ENCODE data around the gene TP53I13.
A peak's percentile ranks its signal among the peaks of the same experiment; 100 is the strongest.

The TP53I13 gene

DNA sequence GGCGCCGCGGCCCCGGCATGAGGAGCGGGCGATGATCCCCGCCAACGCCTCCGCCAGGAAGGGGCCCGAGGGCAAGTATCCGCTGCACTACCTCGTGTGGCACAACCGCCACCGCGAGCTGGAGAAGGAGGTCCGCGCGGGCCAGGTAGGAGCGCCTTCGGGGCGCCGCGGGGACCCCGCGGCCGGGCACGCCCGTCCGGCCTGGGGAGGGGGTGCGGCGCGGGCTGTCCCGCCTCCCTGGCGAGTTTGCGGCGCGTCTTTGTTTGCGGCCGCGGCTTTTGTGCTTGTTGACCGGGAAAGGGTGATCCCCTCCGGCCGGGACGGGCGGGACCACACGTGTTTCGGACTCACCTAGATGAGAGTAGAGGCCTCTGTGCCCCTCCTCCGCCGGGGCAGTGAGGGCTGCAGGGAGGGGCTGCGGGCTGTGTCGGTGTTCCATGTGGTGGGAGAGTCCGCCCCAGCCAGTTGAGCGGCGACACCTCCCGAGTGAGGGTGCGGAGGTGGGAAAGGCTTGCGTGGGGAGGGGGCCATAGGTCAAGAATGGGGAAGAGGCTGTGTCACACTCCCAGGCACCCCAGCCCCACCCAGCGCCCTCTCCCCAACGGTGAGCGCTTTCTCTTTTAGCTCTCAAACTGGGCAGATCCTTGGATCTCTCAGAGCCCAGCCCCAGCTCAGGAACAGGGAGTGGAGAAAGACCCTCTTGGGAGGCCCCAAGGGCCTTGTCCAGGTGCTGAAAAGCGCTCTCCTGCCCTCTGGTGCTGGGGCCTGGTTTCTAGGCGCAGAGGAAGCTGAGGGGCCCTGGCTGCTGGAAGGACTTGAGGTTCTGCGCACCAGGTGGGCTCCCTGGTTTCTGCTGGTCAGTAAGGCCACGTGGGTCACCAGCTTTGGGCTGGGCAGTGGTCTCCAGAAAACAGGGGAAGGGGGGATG lies 25.4 kb downstream of the TP53I13 start (continued):
- TF ChIP-seq, protein P1, sequence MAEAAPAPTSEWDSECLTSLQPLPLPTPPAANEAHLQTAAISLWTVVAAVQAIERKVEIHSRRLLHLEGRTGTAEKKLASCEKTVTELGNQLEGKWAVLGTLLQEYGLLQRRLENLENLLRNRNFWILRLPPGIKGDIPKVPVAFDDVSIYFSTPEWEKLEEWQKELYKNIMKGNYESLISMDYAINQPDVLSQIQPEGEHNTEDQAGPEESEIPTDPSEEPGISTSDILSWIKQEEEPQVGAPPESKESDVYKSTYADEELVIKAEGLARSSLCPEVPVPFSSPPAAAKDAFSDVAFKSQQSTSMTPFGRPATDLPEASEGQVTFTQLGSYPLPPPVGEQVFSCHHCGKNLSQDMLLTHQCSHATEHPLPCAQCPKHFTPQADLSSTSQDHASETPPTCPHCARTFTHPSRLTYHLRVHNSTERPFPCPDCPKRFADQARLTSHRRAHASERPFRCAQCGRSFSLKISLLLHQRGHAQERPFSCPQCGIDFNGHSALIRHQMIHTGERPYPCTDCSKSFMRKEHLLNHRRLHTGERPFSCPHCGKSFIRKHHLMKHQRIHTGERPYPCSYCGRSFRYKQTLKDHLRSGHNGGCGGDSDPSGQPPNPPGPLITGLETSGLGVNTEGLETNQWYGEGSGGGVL (tag by site-specific recombination; IDR thresholded peaks at IDR 0.05) = peak; percentile 92
- no peak for TF ChIP-seq ZNF707 (tag by site-specific recombination; IDR thresholded peaks at IDR 0.05)
- 0 out of 2 replicates have a peak, but pooled peaks have one; percentile 30 for TF ChIP-seq ZEB2 (tag by site-specific recombination; IDR thresholded peaks at IDR 0.05)
- no peak for TF ChIP-seq ZNF621 (tag by site-specific recombination; IDR thresholded peaks at IDR 0.05)
- peak; percentile 56; the same call in 1 of the 2 replicates for TF ChIP-seq KLF7 (tag by site-specific recombination; IDR thresholded peaks at IDR 0.05; ENCODE audit: borderline replicate concordance)
- peak; percentile 62; the same call in 1 of the 2 replicates for TF ChIP-seq KLF8 (tag by site-specific recombination; IDR thresholded peaks at IDR 0.05)
- TF ChIP-seq ZNF341 (tag by site-specific recombination; IDR thresholded peaks at IDR 0.05; ENCODE audit: low read depth) = peak; percentile 95
- TF ChIP-seq, protein P2, sequence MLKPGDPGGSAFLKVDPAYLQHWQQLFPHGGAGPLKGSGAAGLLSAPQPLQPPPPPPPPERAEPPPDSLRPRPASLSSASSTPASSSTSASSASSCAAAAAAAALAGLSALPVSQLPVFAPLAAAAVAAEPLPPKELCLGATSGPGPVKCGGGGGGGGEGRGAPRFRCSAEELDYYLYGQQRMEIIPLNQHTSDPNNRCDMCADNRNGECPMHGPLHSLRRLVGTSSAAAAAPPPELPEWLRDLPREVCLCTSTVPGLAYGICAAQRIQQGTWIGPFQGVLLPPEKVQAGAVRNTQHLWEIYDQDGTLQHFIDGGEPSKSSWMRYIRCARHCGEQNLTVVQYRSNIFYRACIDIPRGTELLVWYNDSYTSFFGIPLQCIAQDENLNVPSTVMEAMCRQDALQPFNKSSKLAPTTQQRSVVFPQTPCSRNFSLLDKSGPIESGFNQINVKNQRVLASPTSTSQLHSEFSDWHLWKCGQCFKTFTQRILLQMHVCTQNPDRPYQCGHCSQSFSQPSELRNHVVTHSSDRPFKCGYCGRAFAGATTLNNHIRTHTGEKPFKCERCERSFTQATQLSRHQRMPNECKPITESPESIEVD (tag by site-specific recombination; IDR thresholded peaks at IDR 0.05) = no peak
- TF ChIP-seq ZNF335 (tag by site-specific recombination; conservative IDR thresholded peaks at IDR 0.05) = peak; percentile 93
- TF ChIP-seq SP2 (tag by site-specific recombination; IDR thresholded peaks at IDR 0.05) = peak; percentile 57
- TF ChIP-seq, protein P3, sequence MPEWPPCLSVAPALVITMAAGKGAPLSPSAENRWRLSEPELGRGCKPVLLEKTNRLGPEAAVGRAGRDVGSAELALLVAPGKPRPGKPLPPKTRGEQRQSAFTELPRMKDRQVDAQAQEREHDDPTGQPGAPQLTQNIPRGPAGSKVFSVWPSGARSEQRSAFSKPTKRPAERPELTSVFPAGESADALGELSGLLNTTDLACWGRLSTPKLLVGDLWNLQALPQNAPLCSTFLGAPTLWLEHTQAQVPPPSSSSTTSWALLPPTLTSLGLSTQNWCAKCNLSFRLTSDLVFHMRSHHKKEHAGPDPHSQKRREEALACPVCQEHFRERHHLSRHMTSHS (tag by site-specific recombination; IDR thresholded peaks at IDR 0.05) = no peak
- peak; percentile 37; the same call in 1 of the 2 replicates for TF ChIP-seq ZNF561 (tag by site-specific recombination; IDR thresholded peaks at IDR 0.05; ENCODE audit: borderline replicate concordance)
- TF ChIP-seq GLIS2 (tag by site-specific recombination; IDR thresholded peaks at IDR 0.05) = peak; percentile 58
- peak; percentile 33 for TF ChIP-seq ZBTB26 (tag by site-specific recombination; optimal IDR thresholded peaks at IDR 0.05)
- TF ChIP-seq ZNF148 (tag by site-specific recombination; IDR thresholded peaks at IDR 0.05; ENCODE audit: borderline replicate concordance) = no peak
- peak; percentile 75 for TF ChIP-seq SP3 (tag by site-specific recombination; IDR thresholded peaks at IDR 0.05)
- peak; percentile 65 for TF ChIP-seq GLIS1 (tag by site-specific recombination; IDR thresholded peaks at IDR 0.05)
- TF ChIP-seq ZSCAN30 (tag by site-specific recombination; IDR thresholded peaks at IDR 0.05) = 0 out of 2 replicates have a peak, but pooled peaks have one; percentile 42
- TF ChIP-seq SCRT1 (tag by site-specific recombination; IDR thresholded peaks at IDR 0.05; ENCODE audit: borderline replicate concordance) = no peak
- TF ChIP-seq ZBTB17 (tag by site-specific recombination; IDR thresholded peaks at IDR 0.05) = 0 out of 2 replicates have a peak, but pooled peaks have one; percentile 27
- TF ChIP-seq ZNF423 (tag by site-specific recombination; IDR thresholded peaks at IDR 0.05) = 0 out of 2 replicates have a peak, but pooled peaks have one; percentile 23
- peak; percentile 96 for TF ChIP-seq EGR2 (tag by site-specific recombination; IDR thresholded peaks at IDR 0.05; ENCODE audit: low read depth)
- peak; percentile 61 for TF ChIP-seq WT1 (tag by site-specific recombination; IDR thresholded peaks at IDR 0.05)
- TF ChIP-seq KLF17 (tag by site-specific recombination; IDR thresholded peaks at IDR 0.05) = peak; percentile 88; the same call in 1 of the 2 replicates
- TF ChIP-seq KLF9 (tag by site-specific recombination; IDR thresholded peaks at IDR 0.05; ENCODE audit: low read depth) = peak; percentile 43
- TF ChIP-seq ZBTB8A (tag by site-specific recombination; IDR thresholded peaks at IDR 0.05) = peak; percentile 73
- no peak for TF ChIP-seq SALL2 (tag by site-specific recombination; IDR thresholded peaks at IDR 0.05; ENCODE audit: borderline replicate concordance)
- TF ChIP-seq, protein P4, sequence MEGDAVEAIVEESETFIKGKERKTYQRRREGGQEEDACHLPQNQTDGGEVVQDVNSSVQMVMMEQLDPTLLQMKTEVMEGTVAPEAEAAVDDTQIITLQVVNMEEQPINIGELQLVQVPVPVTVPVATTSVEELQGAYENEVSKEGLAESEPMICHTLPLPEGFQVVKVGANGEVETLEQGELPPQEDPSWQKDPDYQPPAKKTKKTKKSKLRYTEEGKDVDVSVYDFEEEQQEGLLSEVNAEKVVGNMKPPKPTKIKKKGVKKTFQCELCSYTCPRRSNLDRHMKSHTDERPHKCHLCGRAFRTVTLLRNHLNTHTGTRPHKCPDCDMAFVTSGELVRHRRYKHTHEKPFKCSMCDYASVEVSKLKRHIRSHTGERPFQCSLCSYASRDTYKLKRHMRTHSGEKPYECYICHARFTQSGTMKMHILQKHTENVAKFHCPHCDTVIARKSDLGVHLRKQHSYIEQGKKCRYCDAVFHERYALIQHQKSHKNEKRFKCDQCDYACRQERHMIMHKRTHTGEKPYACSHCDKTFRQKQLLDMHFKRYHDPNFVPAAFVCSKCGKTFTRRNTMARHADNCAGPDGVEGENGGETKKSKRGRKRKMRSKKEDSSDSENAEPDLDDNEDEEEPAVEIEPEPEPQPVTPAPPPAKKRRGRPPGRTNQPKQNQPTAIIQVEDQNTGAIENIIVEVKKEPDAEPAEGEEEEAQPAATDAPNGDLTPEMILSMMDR (tag by site-specific recombination; IDR thresholded peaks at IDR 0.05) = peak; percentile 73

Data from HEK293 (cell line).